Type B pancreatic cell (in vitro differentiated cells): ENCODE results near the gene KRTAP9-4. TPM values are rescaled to one million over a fixed set of nuclear protein-coding genes. Genes with fewer than 3 reads are reported as not detected.
"Not testable (repeated sequence)": the region's sequence is repeated elsewhere in the genome, so short reads cannot be mapped to it uniquely, and the experiment has no call there.

ENCODE experiments used
- DNase-seq: peaks from one replicate; pipeline ENCODE4 v3.0.0; 2021; ENCODE audit warnings: mixed read lengths; ENCODE audit not compliant: unreplicated experiment; ENCODE audit errors: extremely low spot score
- H3K27ac Mint-ChIP-seq: 2 replicates; pipeline ENCODE4 v1.8.0; 2021; ENCODE audit warnings: mild to moderate bottlenecking, mixed read lengths
- H3K27me3 Mint-ChIP-seq: 2 replicates; pipeline ENCODE4 v1.8.0; 2021; ENCODE audit warnings: mixed read lengths
- H3K36me3 Mint-ChIP-seq: 2 replicates; pipeline ENCODE4 v1.8.0; 2021; ENCODE audit warnings: mixed read lengths
- H3K4me1 Mint-ChIP-seq: one replicate; pipeline ENCODE4 v1.8.0; 2021; ENCODE audit warnings: mixed read lengths; ENCODE audit not compliant: unreplicated experiment
- H3K4me3 Mint-ChIP-seq: 2 replicates; pipeline ENCODE4 v1.8.0; 2021; ENCODE audit warnings: mild to moderate bottlenecking, mixed read lengths
- H3K9me3 Mint-ChIP-seq: 2 replicates; pipeline ENCODE4 v1.8.0; 2021; ENCODE audit warnings: mixed read lengths
- total RNA-seq: library from RNA; stranded (reverse); gene quantifications from 2 replicates; pipeline ENCODE4 v1.2.1, GENCODE V29; 2021; ENCODE audit warnings: low replicate concordance
- TF ChIP-seq, protein P1 (sequence below): fragments of 200-600 bp; sonication (generic); conservative IDR thresholded peaks from 2 replicates; pipeline ENCODE4 v1.5.0; 2021; ENCODE audit warnings: antibody characterized with exemption, mild to moderate bottlenecking

The KRTAP9-4 gene
- total RNA-seq, 1 donor from 2014 or later: not detected

DNA sequence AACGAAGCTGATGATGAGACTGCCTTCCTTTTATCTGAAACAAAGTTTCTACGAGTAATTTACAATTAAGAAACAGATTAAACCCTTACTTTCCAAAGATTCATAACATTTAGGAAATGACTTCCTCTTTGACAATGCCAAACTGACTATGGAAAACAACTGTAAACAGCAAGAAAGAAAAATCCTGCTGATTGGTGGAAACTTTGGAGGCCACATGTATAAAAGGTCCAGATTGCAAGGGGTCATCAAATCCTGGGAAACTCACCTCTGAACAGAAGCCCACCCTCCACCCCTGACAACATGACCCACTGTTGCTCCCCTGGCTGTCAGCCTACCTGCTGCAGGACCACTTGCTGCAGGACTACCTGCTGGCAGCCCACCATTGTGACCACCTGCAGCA lies 15.6 kb downstream of the KRTAP9-4 start, which contains the start of gene KRTAP9-6:
Gene KRTAP9-6, plus strand, starts transcription at position 301 of the 400 bp plus-strand sequence. Its CDS starts 0 bp downstream, at position 301.
- no peaks in the 10 kb centered on the region for H3K4me1 Mint-ChIP-seq

DNA sequence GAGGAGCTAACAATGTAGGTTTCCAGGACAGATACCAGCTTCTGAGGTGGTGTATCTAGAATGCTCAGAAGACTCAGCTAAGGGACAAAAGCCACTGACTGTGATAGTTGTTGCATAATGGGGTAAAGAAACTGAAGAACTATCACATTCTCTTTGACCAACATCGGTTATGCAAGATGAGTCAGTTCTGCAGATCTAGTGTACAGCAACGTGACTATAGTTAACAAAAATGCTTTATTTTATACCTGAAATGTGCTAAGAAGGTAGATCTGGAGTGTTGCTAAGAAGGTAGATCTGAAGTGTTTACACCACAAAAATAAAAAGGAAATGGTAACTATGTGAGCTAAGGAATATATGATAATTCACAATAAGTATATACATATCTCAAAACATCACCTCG lies 18.2 kb downstream of the KRTAP9-4 start:
- no peak for DNase-seq
- H3K4me1 Mint-ChIP-seq: no peaks in the 10 kb centered on the region
- H3K9me3 Mint-ChIP-seq: no peaks in the 10 kb centered on the region
- H3K36me3 Mint-ChIP-seq: no peaks in the 10 kb centered on the region
- H3K4me3 Mint-ChIP-seq: no peak overlapping the region
- no peak overlapping the region for H3K27ac Mint-ChIP-seq
- H3K27me3 Mint-ChIP-seq: peaks cover 7% of the 10 kb centered on the region
- TF ChIP-seq, protein P1, sequence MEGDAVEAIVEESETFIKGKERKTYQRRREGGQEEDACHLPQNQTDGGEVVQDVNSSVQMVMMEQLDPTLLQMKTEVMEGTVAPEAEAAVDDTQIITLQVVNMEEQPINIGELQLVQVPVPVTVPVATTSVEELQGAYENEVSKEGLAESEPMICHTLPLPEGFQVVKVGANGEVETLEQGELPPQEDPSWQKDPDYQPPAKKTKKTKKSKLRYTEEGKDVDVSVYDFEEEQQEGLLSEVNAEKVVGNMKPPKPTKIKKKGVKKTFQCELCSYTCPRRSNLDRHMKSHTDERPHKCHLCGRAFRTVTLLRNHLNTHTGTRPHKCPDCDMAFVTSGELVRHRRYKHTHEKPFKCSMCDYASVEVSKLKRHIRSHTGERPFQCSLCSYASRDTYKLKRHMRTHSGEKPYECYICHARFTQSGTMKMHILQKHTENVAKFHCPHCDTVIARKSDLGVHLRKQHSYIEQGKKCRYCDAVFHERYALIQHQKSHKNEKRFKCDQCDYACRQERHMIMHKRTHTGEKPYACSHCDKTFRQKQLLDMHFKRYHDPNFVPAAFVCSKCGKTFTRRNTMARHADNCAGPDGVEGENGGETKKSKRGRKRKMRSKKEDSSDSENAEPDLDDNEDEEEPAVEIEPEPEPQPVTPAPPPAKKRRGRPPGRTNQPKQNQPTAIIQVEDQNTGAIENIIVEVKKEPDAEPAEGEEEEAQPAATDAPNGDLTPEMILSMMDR: no peak

More for the DNA sequence above, 15.6 kb downstream of the KRTAP9-4 start, which contains the start of gene KRTAP9-6:
- no peak within 1 kb of the TSS for H3K4me3 Mint-ChIP-seq
- no peaks in the 10 kb centered on the region for H3K9me3 Mint-ChIP-seq
- H3K27ac Mint-ChIP-seq: no peak within 1 kb of the TSS
- TF ChIP-seq, protein P1: no peak
- H3K27me3 Mint-ChIP-seq: peaks cover 19% of the 10 kb centered on the region
- no peaks in the 10 kb centered on the region for H3K36me3 Mint-ChIP-seq
- no peak for DNase-seq

DNA sequence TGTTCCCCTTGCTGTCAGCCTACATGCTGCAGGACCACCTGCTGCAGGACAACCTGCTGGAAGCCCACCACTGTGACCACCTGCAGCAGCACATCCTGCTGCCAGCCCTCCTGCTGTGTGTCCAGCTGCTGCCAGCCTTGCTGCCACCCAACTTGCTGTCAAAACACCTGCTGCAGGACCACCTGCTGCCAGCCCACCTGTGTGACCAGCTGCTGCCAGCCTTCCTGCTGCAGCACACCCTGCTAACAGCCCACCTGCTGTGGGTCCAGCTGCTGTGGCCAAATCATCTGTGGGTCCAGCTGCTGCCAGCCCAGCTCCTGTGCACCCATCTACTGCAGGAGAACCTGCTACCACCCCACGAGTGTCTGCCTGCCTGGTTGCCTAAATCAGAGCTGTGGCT lies 21.8 kb downstream of the KRTAP9-4 start:
- H3K36me3 Mint-ChIP-seq, H3K9me3 Mint-ChIP-seq, DNase-seq, H3K27ac Mint-ChIP-seq, H3K27me3 Mint-ChIP-seq, H3K4me1 Mint-ChIP-seq, H3K4me3 Mint-ChIP-seq: not testable (repeated sequence)

DNA sequence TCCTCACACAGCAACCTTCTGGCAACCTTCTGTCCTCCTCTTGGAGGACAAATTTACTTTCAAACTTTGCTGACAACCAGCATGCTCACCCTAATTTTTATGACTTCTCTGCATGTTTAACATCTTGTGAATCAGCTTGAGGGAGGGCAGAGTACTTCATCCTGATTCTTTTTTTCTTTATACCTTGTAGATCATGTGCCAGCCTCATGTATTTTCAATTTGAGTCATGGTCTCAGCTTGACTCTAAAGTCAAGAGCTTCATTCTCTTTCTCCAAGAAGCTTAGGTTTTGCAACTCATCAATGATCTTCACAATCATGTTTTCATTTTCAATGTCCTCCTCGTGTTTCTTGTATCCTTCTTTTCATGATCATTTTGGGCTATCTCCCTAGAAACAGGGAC lies 22.4 kb downstream of the KRTAP9-4 start:
- TF ChIP-seq, protein P1: no peak
- Mint-ChIP-seq H3K27me3 (peaks cover 8% of the 10 kb centered on the region), H3K4me3 (no peak overlapping the region), H3K36me3 (no peaks in the 10 kb centered on the region), H3K9me3 (no peaks in the 10 kb centered on the region), H3K4me1 (no peaks in the 10 kb centered on the region), H3K27ac (no peak overlapping the region)
- DNase-seq: no peak

DNA sequence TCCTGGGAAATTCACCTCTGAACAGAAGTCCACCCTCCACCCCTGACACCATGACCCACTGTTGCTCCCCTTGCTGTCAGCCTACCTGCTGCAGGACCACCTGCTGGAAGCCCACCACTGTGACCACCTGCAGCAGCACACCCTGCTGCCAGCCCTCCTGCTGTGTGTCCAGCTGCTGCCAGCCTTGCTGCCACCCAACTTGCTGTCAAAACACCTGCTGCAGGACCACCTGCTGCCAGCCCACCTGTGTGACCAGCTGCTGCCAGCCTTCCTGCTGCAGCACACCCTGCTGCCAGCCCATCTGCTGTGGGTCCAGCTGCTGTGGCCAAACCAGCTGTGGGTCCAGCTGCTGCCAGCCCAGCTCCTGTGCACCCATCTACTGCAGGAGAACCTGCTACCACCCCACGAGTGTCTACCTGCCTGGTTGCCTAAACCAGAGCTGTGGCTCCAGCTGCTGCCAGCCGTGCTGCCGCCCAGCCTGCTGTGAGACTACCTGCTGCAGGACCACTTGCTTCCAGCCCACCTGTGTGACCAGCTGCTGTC lies 26.2 kb downstream of the KRTAP9-4 start, which contains the start of gene KRTAP9-7:
Gene KRTAP9-7, plus strand, starts transcription at position 51 of the 543 bp plus-strand sequence. Its CDS starts 0 bp downstream, at position 51.
- H3K9me3 Mint-ChIP-seq, H3K27ac Mint-ChIP-seq, H3K4me1 Mint-ChIP-seq, DNase-seq, H3K36me3 Mint-ChIP-seq, H3K27me3 Mint-ChIP-seq, H3K4me3 Mint-ChIP-seq: not testable (repeated sequence)

DNA sequence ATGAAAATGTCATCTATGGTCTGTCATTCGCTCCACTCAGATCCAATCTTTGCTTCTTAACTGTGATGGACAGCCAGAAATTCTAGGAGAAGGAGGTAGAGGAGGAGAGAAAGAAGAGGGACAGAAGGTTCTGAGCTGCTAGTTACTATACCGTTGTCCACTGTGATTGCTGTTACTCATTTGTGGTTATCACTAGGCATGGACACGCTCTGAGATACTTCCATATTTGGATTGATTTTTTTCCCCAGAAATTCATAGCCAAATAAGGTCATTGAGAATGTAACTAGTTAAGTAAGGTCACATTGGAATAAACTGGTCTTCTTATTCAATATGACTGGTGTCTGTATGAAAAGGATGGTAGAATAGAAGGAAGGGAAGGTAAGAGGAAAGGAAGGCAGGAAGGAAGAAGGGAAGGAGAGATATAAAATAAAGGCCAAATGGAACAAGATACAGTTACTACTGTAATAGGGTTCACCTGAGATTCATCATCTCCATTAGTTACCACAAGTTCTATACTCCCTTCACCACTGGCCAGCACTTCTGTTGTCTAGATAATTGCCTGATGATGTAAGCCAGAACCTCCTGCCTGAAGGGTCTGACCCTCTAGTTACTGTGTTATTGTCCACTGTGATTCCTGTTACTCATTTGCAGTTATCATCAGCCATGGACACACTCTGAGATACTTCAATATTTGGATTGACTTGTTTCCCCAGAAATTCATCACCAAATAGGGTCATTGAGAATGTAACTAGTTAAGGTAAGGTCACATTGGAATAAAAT lies 28.9 kb downstream of the KRTAP9-4 start:
- DNase-seq: no peak
- H3K9me3 Mint-ChIP-seq: no peaks in the 10 kb centered on the region
- no peak overlapping the region for H3K4me3 Mint-ChIP-seq
- no peaks in the 10 kb centered on the region for H3K36me3 Mint-ChIP-seq
- no peaks in the 10 kb centered on the region for H3K4me1 Mint-ChIP-seq
- TF ChIP-seq, protein P1: no peak
- H3K27ac Mint-ChIP-seq: no peak overlapping the region
- peaks cover 8% of the 10 kb centered on the region for H3K27me3 Mint-ChIP-seq
